Measurements from ENCODE around the gene EP400. TPM values are rescaled to one million over a fixed set of nuclear protein-coding genes. Genes with fewer than 3 reads are reported as not detected.

The EP400 gene
- total and polyA plus RNA-seq, 9 of the 15 experiments (the other 6 are each of a cell fraction or from before 2014, with no cell fraction given) = 4.5 to 58.0 (median 7.0) TPM

GRCh38 chr12:132083941-132084620 lies 134.3 kb downstream of the EP400 start (continued):
- TF ChIP-seq TSHZ1 (CRISPR knock-in tag; IDR thresholded peaks at IDR 0.05) = no peak
- peak; percentile 14; the same call in 1 of the 2 replicates for TF ChIP-seq MBD2 (IDR thresholded peaks at IDR 0.05; ENCODE audit: borderline replicate concordance, low read depth)
- TF ChIP-seq BCL6 (CRISPR knock-in tag; IDR thresholded peaks at IDR 0.05) = no peak
- no peak for TF ChIP-seq ESRRB (CRISPR knock-in tag; IDR thresholded peaks at IDR 0.05; ENCODE audit: borderline replicate concordance)
- peak; percentile 57 to 79; a peak in 3 of 4 replicates for TF ChIP-seq MAZ (CRISPR knock-in tag; conservative IDR thresholded peaks at IDR 0.05 in 1 of 2, IDR thresholded peaks at IDR 0.05 in 1 of 2)
- TF ChIP-seq JUNB (CRISPR knock-in tag; conservative IDR thresholded peaks at IDR 0.05) = no peak
- TF ChIP-seq E2F8 (IDR thresholded peaks at IDR 0.05; ENCODE audit: low read depth, partially characterized antibody) = no peak
- no peak for TF ChIP-seq ZNF785 (CRISPR knock-in tag; IDR thresholded peaks at IDR 0.05)
- TF ChIP-seq MNT (conservative IDR thresholded peaks at IDR 0.05) = peak; percentile 89 to 97
- TF ChIP-seq DACH1 (IDR thresholded peaks at IDR 0.05; ENCODE audit: partially characterized antibody) = no peak
- TF ChIP-seq ZNF639 (CRISPR knock-in tag; conservative IDR thresholded peaks at IDR 0.05 in 1 of 2, IDR thresholded peaks at IDR 0.05 in 1 of 2) = peak in 1 of 2 experiments; percentile 81; a peak in 2 of 4 replicates
- no peak for TF ChIP-seq ELF4 (CRISPR knock-in tag; IDR thresholded peaks at IDR 0.05)
- TF ChIP-seq CEBPG (CRISPR knock-in tag; IDR thresholded peaks at IDR 0.05) = no peak
- no peak for TF ChIP-seq CEBPG (tag; conservative IDR thresholded peaks at IDR 0.05 in 1 of 2, IDR thresholded peaks at IDR 0.05 in 1 of 2)
- peak; percentile 66; the same call in 1 of the 2 replicates for TF ChIP-seq ILF3 (IDR thresholded peaks at IDR 0.05; ENCODE audit: borderline replicate concordance)
- no peak for TF ChIP-seq NCOA2 (IDR thresholded peaks at IDR 0.05; ENCODE audit: partially characterized antibody in 2 of 2)
- TF ChIP-seq SIN3A (IDR thresholded peaks at IDR 0.05; ENCODE audit: borderline replicate concordance in 2 of 2, control insufficient read depth in 1 of 2, low read depth in 2 of 2, low read length in 2 of 2) = peak; percentile 54; a peak in 2 of 4 replicates
